Fibroblast of lung (primary cell): Measurements from ENCODE around the gene NRAP.

Experiments
- CTCF ChIP-seq, 2 donors: IDR thresholded peaks in 1 of 2; conservative IDR thresholded peaks in 1 of 2; 1 replicate in 1 of 2; 2 replicates in 1 of 2; pipeline ENCODE4 v1.5.1; 2011 to 2012; ENCODE audit warnings: low read length in 2 of 2, control low read depth in 1 of 2, inconsistent platforms in 1 of 2, low read depth in 1 of 2, mild to moderate bottlenecking in 1 of 2
- EZH2 ChIP-seq: IDR thresholded peaks from 2 replicates; pipeline ENCODE4 v1.5.1; 2012; ENCODE audit warnings: low read length, control low read depth, mild to moderate bottlenecking; ENCODE audit errors: missing control alignments

- TF ChIP-seq EZH2 (no peak), CTCF (conservative IDR thresholded peaks at IDR 0.05 in 1 of 2, IDR thresholded peaks at IDR 0.05 in 1 of 2; ENCODE audit: low read depth in 1 of 2, low read length in 2 of 2) (no peak)
These were observed 98.5 kb downstream of the NRAP start for GRCh38 chr10:113565364-113565763.
